Glutamatergic neuron (in vitro differentiated cells): ENCODE data around the gene CNOT4. TPM values are rescaled to one million over a fixed set of nuclear protein-coding genes. Genes with fewer than 3 reads are reported as not detected.

ENCODE experiments used
- DNase-seq: peaks from one replicate; pipeline ENCODE4 v3.0.0; 2022
- H3K27ac Mint-ChIP-seq: one replicate; pipeline ENCODE4 v1.8.0; 2020; ENCODE audit warnings: mild to moderate bottlenecking, mixed read lengths, inconsistent platforms; ENCODE audit not compliant: unreplicated experiment
- H3K27me3 Mint-ChIP-seq: one replicate; pipeline ENCODE4 v1.8.0; 2020; ENCODE audit warnings: mild to moderate bottlenecking, moderate library complexity, mixed read lengths, inconsistent platforms; ENCODE audit not compliant: unreplicated experiment
- H3K36me3 Mint-ChIP-seq: one replicate; pipeline ENCODE4 v1.8.0; 2020; ENCODE audit warnings: mild to moderate bottlenecking, mixed read lengths, inconsistent platforms; ENCODE audit not compliant: unreplicated experiment
- H3K4me1 Mint-ChIP-seq: one replicate; pipeline ENCODE4 v1.8.0; 2020; ENCODE audit warnings: mild to moderate bottlenecking, low read depth, mixed read lengths, inconsistent platforms; ENCODE audit not compliant: unreplicated experiment
- H3K4me3 Mint-ChIP-seq: one replicate; pipeline ENCODE4 v1.8.0; 2020; ENCODE audit warnings: mild to moderate bottlenecking, mixed read lengths, inconsistent platforms; ENCODE audit not compliant: unreplicated experiment
- H3K9me3 Mint-ChIP-seq: one replicate; pipeline ENCODE4 v1.8.0; 2020; ENCODE audit warnings: mild to moderate bottlenecking, moderate library complexity, mixed read lengths, inconsistent platforms; ENCODE audit not compliant: unreplicated experiment
- total RNA-seq: library from RNA; stranded (reverse); fragmentation: NEBNext Ultra II Directional; extraction: Animal tissue kit (Norgen Biotek cat#: 25700); gene quantifications from one replicate; pipeline ENCODE4 v1.2.1, GENCODE V29; 2021; ENCODE audit not compliant: unreplicated experiment
- TF ChIP-seq, protein P1 (sequence below): fragments of 200-600 bp; sonication (generic); IDR thresholded peaks from one replicate; pipeline ENCODE4 v1.5.0; 2021; ENCODE audit not compliant: partially characterized antibody, unreplicated experiment

CNOT4 gene
- total RNA-seq, 1 donor from 2014 or later: 25.3 TPM

- TF ChIP-seq, protein P1, sequence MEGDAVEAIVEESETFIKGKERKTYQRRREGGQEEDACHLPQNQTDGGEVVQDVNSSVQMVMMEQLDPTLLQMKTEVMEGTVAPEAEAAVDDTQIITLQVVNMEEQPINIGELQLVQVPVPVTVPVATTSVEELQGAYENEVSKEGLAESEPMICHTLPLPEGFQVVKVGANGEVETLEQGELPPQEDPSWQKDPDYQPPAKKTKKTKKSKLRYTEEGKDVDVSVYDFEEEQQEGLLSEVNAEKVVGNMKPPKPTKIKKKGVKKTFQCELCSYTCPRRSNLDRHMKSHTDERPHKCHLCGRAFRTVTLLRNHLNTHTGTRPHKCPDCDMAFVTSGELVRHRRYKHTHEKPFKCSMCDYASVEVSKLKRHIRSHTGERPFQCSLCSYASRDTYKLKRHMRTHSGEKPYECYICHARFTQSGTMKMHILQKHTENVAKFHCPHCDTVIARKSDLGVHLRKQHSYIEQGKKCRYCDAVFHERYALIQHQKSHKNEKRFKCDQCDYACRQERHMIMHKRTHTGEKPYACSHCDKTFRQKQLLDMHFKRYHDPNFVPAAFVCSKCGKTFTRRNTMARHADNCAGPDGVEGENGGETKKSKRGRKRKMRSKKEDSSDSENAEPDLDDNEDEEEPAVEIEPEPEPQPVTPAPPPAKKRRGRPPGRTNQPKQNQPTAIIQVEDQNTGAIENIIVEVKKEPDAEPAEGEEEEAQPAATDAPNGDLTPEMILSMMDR: no peak
- DNase-seq: no peak
- Mint-ChIP-seq H3K9me3 (no peaks in the 10 kb centered on the region), H3K4me3 (no peak overlapping the region), H3K27me3 (no peaks in the 10 kb centered on the region), H3K36me3 (no peaks in the 10 kb centered on the region), H3K27ac (no peak overlapping the region), H3K4me1 (no peaks in the 10 kb centered on the region)
These were observed 16.5 kb downstream of the CNOT4 start for GRCh38 chr7:135493362-135493761.

DNA sequence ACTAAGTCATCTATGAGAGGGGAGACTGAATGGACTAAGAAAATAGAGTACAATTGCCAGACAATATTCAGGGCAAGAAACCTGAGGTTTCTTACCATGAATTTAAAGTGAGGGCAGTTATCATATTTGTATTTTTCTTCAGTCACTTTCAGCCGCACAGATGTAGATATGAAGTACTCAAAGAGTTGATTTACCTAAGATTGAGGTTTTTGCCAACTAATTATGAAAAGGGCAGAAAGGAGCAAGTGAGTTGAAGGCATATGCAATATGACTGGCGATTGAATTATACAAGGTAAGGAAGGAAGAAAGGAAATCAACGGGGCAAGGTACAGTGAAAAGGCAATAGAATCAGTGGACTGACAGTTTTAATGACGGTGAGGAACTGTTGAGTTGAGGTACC is 17.8 kb downstream of the CNOT4 start:
- Mint-ChIP-seq H3K27ac (no peak overlapping the region), H3K9me3 (no peaks in the 10 kb centered on the region), H3K4me3 (no peak overlapping the region), H3K27me3 (no peaks in the 10 kb centered on the region), H3K36me3 (no peaks in the 10 kb centered on the region), H3K4me1 (no peaks in the 10 kb centered on the region)
- TF ChIP-seq, protein P1: no peak
- DNase-seq: no peak

DNA sequence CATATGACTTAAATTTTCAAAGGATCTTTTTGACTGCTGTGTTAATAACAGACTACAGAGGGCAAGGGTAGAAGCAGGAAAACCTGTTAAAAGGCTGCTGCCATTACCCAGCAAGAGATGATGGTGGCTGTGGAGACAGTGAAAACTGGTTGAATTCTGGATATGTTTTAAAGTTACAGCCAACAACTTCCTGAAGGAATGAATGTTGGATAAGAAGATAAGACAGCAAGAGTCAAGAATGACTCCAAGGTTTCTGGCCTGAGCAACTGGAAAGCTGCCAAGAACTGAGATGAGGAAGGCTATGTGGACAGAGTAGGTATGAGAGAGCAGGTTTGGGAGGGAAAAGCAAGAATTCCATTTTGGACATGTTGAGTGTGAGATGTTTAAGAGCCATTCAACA is 19.1 kb downstream of the CNOT4 start:
- Mint-ChIP-seq H3K36me3 (no peaks in the 10 kb centered on the region), H3K27me3 (no peaks in the 10 kb centered on the region), H3K4me1 (no peaks in the 10 kb centered on the region), H3K9me3 (no peaks in the 10 kb centered on the region), H3K4me3 (no peak overlapping the region), H3K27ac (no peak overlapping the region)
- DNase-seq: no peak
- TF ChIP-seq, protein P1: no peak

DNA sequence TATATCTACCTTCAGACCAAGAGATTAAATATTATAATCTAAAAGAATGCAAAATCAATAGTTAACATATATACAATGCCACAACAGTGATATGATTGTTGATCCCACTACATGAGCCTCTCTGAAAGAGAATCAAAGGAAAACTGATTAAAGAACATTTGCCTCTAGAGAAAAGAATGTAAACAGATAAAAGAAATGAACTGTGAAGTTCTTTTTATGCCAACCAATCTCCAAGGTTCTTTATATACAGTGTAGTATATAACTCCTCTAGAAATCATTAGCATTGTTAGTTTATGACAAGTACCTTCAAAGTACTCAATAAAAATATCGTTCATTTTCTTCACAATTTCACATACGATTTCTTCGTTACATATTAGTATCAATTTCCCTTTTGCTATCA is 20.1 kb downstream of the CNOT4 start:
- no peaks in the 10 kb centered on the region for H3K9me3 Mint-ChIP-seq

DNA sequence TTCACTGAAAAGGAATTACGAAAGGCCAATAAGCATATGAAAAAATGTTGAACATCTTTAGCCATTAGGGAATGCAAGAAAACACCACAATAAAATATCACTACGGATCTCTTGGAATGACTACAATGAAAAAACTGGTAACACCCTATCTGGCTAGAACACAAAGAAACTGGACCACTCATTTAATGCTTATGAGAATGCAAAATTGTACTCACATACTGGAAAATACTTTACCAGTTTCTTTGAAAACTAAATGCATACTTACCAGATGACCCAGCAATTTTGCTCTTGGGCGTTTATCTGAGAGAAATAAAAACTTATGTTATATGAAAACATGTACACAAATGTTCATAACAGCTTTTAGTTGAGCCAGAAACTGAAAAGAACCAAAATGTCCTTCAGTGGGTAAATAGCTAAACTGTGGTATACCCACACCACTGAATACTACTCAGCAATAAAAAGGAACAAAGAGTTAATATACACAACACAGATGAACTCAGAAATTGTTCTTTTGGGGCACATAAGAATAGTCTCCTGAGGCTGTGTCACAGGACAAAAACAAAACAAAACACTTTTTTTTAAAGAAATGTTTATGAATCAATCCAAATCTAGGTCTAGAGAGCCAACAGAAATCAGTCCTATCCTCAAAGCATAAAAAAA is 23.5 kb downstream of the CNOT4 start:
- no peaks in the 10 kb centered on the region for H3K36me3 Mint-ChIP-seq
- peaks cover 2% of the 10 kb centered on the region for H3K9me3 Mint-ChIP-seq
- no peak overlapping the region for H3K27ac Mint-ChIP-seq
- H3K27me3 Mint-ChIP-seq: no peaks in the 10 kb centered on the region
- no peak overlapping the region for H3K4me3 Mint-ChIP-seq
- DNase-seq: no peak
- peaks cover 2% of the 10 kb centered on the region for H3K4me1 Mint-ChIP-seq
- TF ChIP-seq, protein P1: no peak

More for the DNA sequence above, 20.1 kb downstream of the CNOT4 start:
- H3K27ac Mint-ChIP-seq: no peak overlapping the region
- H3K27me3 Mint-ChIP-seq: no peaks in the 10 kb centered on the region
- DNase-seq: no peak
- no peak overlapping the region for H3K4me3 Mint-ChIP-seq
- TF ChIP-seq, protein P1: no peak
- no peaks in the 10 kb centered on the region for H3K36me3 Mint-ChIP-seq
- no peaks in the 10 kb centered on the region for H3K4me1 Mint-ChIP-seq
